ENCODE data around the gene LRRC17.
"Not testable (repeated sequence)": the region's sequence is repeated elsewhere in the genome, so short reads cannot be mapped to it uniquely, and the experiment has no call there.

Gene LRRC17

GRCh38 chr7:102943423-102944169 is 30.8 kb downstream of the LRRC17 start:
- no peak for DNase-seq

- DNase-seq = no peak
These were observed 31.4 kb downstream of the LRRC17 start for GRCh38 chr7:102944241-102944640.

- no peak for DNase-seq
These were observed 39.0 kb downstream of the LRRC17 start for GRCh38 chr7:102951839-102952238.

- DNase-seq = no peak
These were observed 40.6 kb downstream of the LRRC17 start for GRCh38 chr7:102953406-102953805.

- DNase-seq = not testable (repeated sequence)
These were observed 41.6 kb downstream of the LRRC17 start for GRCh38 chr7:102954359-102954758.

- not testable (repeated sequence) for DNase-seq
These were observed 45.2 kb downstream of the LRRC17 start for GRCh38 chr7:102958004-102958403.

- DNase-seq = not testable (repeated sequence)
These were observed 49.2 kb downstream of the LRRC17 start for GRCh38 chr7:102961993-102962392.

GRCh38 chr7:102966465-102966864 is 53.7 kb downstream of the LRRC17 start:
- no peak for DNase-seq

- no peak for DNase-seq
These were observed 55.0 kb downstream of the LRRC17 start for GRCh38 chr7:102967798-102968197.

GRCh38 chr7:102973096-102973802 is 60.4 kb downstream of the LRRC17 start:
- no peak for DNase-seq

- DNase-seq = no peak
These were observed 61.8 kb downstream of the LRRC17 start for GRCh38 chr7:102974366-102975236.

- no peak for DNase-seq
These were observed 63.1 kb downstream of the LRRC17 start for GRCh38 chr7:102975854-102976253.

- no peak for DNase-seq
These were observed 63.7 kb downstream of the LRRC17 start for GRCh38 chr7:102976493-102976892.

- DNase-seq = not testable (repeated sequence)
These were observed 64.8 kb downstream of the LRRC17 start for GRCh38 chr7:102977586-102977985.

GRCh38 chr7:102978284-102978683 is 65.5 kb downstream of the LRRC17 start:
- DNase-seq = no peak

- DNase-seq = no peak
These were observed 66.9 kb downstream of the LRRC17 start for GRCh38 chr7:102979670-102980069.

GRCh38 chr7:102981451-102981850 is 68.7 kb downstream of the LRRC17 start:
- no peak for DNase-seq

- DNase-seq = no peak
These were observed 69.4 kb downstream of the LRRC17 start for GRCh38 chr7:102982235-102982634.

GRCh38 chr7:102983602-102984001 is 70.8 kb downstream of the LRRC17 start:
- DNase-seq = no peak

GRCh38 chr7:102985176-102985783 is 72.5 kb downstream of the LRRC17 start:
- no peak for DNase-seq

- no peak for DNase-seq
These were observed 75.3 kb downstream of the LRRC17 start for GRCh38 chr7:102988088-102988487.

- DNase-seq = no peak
These were observed 76.1 kb downstream of the LRRC17 start for GRCh38 chr7:102988631-102989560.
